ENCODE measurements around the gene LRRFIP1. TPM values are rescaled to one million over a fixed set of nuclear protein-coding genes. Genes with fewer than 3 reads are reported as not detected.
"Not testable (repeated sequence)": the region's sequence is repeated elsewhere in the genome, so short reads cannot be mapped to it uniquely, and the experiment has no call there.

LRRFIP1 gene
- total and polyA plus RNA-seq, 2 of the 13 experiments (the other 11 are each of a cell fraction or from before 2014, with no cell fraction given) = 15.9 to 40.5 TPM

DNA sequence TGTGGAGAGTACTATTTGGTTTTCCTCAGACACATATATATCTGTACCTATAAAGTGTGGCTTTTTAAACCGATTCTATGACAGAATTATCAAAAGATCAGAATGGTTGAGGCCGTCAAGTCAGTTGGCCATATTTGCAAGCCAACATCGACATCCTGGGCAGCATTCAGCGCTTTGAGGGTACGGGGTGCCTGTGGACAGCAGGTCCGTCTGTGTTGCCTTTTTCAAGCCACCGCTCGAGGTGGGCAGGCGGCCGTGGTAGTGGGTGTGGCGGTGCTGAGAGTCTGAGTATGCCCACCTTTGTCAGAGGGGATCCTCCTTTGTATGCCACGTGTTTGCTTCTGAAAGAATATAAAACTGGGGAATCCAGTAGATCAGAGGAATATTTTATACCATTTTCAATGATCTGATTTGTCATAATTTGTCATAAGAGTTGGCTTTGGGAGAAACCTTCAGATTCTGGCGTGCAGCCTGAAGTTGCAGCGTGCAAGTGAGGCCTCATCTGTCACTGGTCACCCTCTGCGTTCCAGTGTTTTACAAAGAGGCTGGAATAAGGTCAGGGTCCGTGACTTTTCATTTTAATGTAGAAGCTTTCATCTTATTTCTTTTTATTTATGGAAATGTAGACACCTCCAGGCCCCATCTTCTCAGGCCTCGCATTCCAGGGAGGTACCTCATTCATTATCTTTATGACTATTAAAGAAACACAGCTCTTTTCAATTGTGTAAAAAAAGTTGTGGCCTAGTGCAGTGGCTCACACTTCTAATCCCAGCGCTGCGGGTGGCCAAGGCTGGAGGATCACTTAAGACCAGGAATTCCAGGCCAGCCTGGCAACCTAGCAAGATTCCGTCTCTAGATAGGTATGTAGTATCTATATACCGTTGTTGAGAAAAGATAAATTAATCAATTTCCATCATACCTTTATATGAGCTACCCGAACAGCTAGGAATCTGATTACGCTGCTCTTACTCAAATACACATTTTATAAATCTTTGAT is 133.4 kb downstream of the LRRFIP1 start (continued):
- TF ChIP-seq, protein P1, sequence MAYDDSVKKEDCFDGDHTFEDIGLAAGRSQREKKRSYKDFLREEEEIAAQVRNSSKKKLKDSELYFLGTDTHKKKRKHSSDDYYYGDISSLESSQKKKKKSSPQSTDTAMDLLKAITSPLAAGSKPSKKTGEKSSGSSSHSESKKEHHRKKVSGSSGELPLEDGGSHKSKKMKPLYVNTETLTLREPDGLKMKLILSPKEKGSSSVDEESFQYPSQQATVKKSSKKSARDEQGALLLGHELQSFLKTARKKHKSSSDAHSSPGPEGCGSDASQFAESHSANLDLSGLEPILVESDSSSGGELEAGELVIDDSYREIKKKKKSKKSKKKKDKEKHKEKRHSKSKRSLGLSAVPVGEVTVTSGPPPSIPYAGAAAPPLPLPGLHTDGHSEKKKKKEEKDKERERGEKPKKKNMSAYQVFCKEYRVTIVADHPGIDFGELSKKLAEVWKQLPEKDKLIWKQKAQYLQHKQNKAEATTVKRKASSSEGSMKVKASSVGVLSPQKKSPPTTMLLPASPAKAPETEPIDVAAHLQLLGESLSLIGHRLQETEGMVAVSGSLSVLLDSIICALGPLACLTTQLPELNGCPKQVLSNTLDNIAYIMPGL (CRISPR knock-in tag; IDR thresholded peaks at IDR 0.05; ENCODE audit: borderline replicate concordance in 1 of 2, low read depth in 1 of 2) = no peak

DNA sequence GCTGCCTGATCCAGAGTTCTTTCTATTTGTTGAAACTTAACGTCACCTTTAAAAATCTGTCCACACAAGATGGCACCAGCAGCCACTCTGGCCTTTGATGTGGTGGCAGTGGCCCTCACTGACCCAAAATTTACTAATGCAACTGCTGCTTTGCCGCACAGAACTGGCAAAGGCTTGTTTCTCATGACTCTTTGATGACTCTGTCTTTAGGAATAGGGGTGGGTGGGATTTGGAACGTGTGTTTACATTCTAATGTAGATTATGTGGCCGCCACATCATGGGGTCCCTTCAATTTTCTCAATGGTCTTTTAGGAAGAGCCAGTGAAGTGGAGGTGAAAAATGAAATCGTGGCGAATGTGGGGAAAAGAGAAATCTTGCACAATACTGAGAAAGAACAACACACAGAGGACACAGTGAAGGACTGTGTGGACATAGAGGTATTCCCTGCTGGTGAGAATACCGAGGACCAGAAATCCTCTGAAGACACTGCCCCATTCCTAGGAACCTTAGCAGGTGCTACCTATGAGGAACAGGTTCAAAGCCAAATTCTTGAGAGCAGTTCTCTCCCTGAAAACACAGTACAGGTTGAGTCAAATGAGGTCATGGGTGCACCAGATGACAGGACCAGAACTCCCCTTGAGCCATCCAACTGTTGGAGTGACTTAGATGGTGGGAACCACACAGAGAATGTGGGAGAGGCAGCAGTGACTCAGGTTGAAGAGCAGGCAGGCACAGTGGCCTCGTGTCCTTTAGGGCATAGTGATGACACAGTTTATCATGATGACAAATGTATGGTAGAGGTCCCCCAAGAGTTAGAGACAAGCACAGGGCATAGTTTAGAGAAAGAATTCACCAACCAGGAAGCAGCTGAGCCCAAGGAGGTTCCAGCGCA is 135.2 kb downstream of the LRRFIP1 start:
- not testable (repeated sequence) for FAIRE-seq

More for the DNA sequence above, 135.2 kb downstream of the LRRFIP1 start:
- CTCF ChIA-PET (ENCODE audit: low intra/inter-chr PET ratio, low total read pairs); H3K79me2 ChIP-seq (ENCODE audit: insufficient read depth, low read length); H3K4me1 ChIP-seq (ENCODE audit: insufficient read depth, low read length); H3K9me3 ChIP-seq (ENCODE audit: low read length); H4K20me1 ChIP-seq (ENCODE audit: insufficient read depth, low read length); H3K4me3 ChIP-seq (replicated peaks in 1 of 3; ENCODE audit: insufficient read depth in 1 of 3, low read depth in 2 of 3, low read length in 3 of 3); POLR2A ChIA-PET; DNase-seq (ENCODE audit: low spot score); intact Hi-C loops (cut with micrococcal nuclease; ENCODE audit: unreplicated experiment); H3K4me2 ChIP-seq (ENCODE audit: low read depth, low read length); in situ Hi-C loops (cut with HindIII; ENCODE audit: extremely low pct_ligation_motif_present, low pct_unique_long_range_greater_than_20kb); H3K27me3 ChIP-seq (ENCODE audit: control insufficient read depth in 1 of 2, insufficient read depth in 2 of 2, low read length in 2 of 2); BruUV-seq (replicated peaks); H3K27ac ChIP-seq (ENCODE audit: extremely low read length, insufficient read depth, low read length); ATAC-seq; H3K9ac ChIP-seq (ENCODE audit: insufficient read depth, low read depth, low read length); H2AFZ ChIP-seq (ENCODE audit: low read length); TF ChIP-seq CREB1 (CRISPR knock-in tag; IDR thresholded peaks at IDR 0.05): not testable (repeated sequence)
- WGBS (ENCODE audit: low lambda C conversion rate) = 96% methylated on average over 9 of the region's 9 CpGs
- H3K36me3 ChIP-seq (replicated peaks in 1 of 2; ENCODE audit: control insufficient read depth in 1 of 2, insufficient read depth in 2 of 2, low read length in 2 of 2) = peaks cover 13 to 47% of the 10 kb centered on the region in 2 experiments
- TF ChIP-seq CEBPB (IDR thresholded peaks at IDR 0.05; ENCODE audit: borderline replicate concordance, low read depth, low read length) (peak; percentile 29; the same call in 1 of the 2 replicates), CREB1 (IDR thresholded peaks at IDR 0.05) (0 out of 2 replicates have a peak, but pooled peaks have one; percentile 4)

Data from HepG2 (cell line).